Epidermal melanocyte (primary cell): Measurements from ENCODE around the gene RANBP1.

Source experiments
- DNase-seq: peaks from one replicate; pipeline ENCODE4 v3.0.0; 2011; ENCODE audit warnings: low spot score; ENCODE audit not compliant: insufficient read length

The RANBP1 gene

GRCh38 chr22:20107951-20108756 lies 7.8 kb upstream of the RANBP1 start:
- no peak for DNase-seq

- DNase-seq, result no peak
Observed at GRCh38 chr22:20108757-20109230, 7.1 kb upstream of the RANBP1 start.

- no peak for DNase-seq
Observed at GRCh38 chr22:20109411-20110358, 6.2 kb upstream of the RANBP1 start.

- DNase-seq, result no peak
Observed at GRCh38 chr22:20110359-20110985, 5.4 kb upstream of the RANBP1 start.

- no peak for DNase-seq
Observed at GRCh38 chr22:20111045-20111688, 4.7 kb upstream of the RANBP1 start.

- no peak for DNase-seq
Observed at GRCh38 chr22:20111689-20112622, 3.9 kb upstream of the RANBP1 start.

GRCh38 chr22:20112623-20113511 lies 3.0 kb upstream of the RANBP1 start:
- DNase-seq, result no peak

GRCh38 chr22:20113551-20114310 lies 2.2 kb upstream of the RANBP1 start:
- no peak for DNase-seq

GRCh38 chr22:20114506-20115475 lies 1.1 kb upstream of the RANBP1 start:
- DNase-seq, result no peak

GRCh38 chr22:20116376-20116950 lies 559 bp downstream of the RANBP1 start:
- DNase-seq, result no peak

GRCh38 chr22:20116951-20117632 lies 1.2 kb downstream of the RANBP1 start, which contains the start of gene TRMT2A:
Gene TRMT2A, minus strand, starts transcription at chr22:20117226. Its CDS starts 320 bp downstream, at chr22:20116906.
- peak; percentile 100 for DNase-seq

GRCh38 chr22:20117633-20118299 lies 1.9 kb downstream of the RANBP1 start:
- no peak for DNase-seq

- no peak for DNase-seq
Observed at GRCh38 chr22:20118300-20119020, 2.6 kb downstream of the RANBP1 start.

GRCh38 chr22:20121856-20122415 lies 6.0 kb downstream of the RANBP1 start:
- DNase-seq, result no peak
